ENCODE measurements around the gene BACH2.

The BACH2 gene

GRCh38 chr6:89954721-89955148 lies 341.9 kb downstream of the BACH2 start:
- no peak for DNase-seq

GRCh38 chr6:89952686-89953085 lies 344.0 kb downstream of the BACH2 start:
- peak; percentile 41 for DNase-seq

GRCh38 chr6:89952105-89952671 lies 344.5 kb downstream of the BACH2 start:
- no peak for DNase-seq

- DNase-seq: no peak
These were observed 345.0 kb downstream of the BACH2 start for GRCh38 chr6:89951574-89952104.

DNA sequence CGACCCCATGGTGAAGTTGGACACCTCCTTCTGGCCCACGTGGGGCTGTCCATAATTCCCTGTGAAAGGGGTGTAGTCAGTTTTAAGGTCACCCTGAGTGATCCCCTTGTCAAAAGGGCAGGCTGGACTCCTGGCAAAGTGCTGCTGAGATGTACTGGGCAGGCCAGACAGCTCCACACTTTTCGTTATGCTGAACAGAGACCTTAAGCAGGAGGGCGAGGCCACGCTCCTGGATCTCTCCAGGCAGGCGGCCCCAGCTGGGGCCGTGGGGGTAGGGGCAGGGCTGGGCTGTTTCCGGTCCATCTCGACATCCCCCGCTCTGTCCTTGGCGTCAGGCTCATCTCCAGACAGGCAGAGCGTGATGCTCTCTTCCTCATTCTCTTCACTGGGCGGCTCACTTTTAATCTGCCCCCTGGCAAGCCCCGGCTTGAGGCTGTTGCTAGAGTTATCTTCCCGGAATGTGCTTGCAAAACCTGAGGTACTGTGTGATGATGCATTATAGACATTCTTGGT lies 345.7 kb downstream of the BACH2 start:
- DNase-seq: no peak

DNA sequence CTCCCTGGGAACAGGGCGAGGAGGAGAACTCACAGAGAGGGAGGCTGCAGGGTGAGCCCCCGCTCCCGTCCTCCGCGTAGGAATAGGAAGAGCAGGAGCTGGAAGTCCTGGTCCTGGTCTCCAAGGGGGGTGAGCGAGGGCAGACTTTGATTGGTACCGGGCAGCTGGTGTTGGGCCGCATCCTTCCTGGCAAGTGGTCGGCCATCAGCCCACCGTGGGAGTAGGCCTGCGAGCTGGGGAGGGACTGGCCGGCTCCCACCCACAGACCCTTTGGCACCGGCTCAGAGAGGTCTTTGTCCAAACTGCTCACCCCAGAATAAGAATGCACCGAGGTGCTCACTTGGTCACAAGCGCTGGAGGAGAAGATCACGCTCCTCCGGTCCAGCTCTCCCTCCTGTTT lies 346.2 kb downstream of the BACH2 start:
- no peak for DNase-seq

- DNase-seq: no peak
These were observed 347.8 kb downstream of the BACH2 start for GRCh38 chr6:89948876-89949275.

DNA sequence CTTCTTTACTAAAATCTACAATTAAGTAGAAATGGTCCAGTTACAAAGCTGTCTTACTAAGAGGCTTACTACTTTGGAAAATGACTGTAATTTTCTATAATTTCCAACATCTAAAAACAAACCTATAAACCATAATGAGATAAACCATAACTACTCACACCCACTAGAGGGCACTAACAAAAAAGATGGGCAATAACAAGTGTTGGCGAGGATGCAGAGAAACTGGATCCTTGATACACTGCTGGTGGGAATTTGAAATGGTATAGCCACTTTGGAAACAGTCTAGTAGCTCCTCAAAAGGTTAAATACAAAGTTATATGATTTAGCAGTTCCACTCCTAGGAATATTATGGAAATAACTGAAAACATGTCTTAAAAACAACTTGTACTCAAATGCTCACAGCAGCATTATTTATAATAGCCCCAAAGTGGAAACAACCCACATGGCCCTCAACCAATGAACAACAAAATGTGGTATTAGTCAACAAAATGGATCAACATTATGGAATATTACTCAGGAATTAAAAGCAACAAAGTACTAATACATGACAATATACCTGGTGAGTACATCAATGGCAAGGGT lies 351.7 kb downstream of the BACH2 start:
- DNase-seq: no peak

DNA sequence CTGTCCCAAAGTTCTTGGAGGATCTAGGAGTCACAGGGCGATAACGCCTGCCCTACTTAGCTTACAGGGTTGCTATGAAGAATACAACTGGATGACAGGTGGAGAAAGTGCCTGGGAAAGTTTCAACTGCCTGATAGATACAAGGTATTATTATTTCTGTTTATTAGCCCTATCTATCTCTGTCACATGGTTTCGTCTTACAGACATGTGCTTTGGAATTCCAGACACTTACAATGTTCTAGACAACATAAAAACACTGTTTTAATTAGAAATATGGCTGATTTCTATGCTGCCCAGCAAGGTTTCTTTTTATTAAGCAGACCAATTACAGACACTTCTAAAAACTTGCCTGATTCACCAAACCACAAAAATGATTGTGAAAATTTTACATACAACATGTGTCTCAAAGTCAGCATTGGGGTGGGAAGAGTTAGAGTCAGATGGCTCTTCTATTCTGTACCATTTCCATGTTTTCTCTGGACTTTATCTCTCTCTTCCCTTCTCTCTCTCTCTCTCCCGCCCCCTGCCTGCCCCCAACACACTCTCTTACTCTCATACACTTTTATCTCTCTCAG lies 352.4 kb downstream of the BACH2 start:
- DNase-seq: no peak

DNA sequence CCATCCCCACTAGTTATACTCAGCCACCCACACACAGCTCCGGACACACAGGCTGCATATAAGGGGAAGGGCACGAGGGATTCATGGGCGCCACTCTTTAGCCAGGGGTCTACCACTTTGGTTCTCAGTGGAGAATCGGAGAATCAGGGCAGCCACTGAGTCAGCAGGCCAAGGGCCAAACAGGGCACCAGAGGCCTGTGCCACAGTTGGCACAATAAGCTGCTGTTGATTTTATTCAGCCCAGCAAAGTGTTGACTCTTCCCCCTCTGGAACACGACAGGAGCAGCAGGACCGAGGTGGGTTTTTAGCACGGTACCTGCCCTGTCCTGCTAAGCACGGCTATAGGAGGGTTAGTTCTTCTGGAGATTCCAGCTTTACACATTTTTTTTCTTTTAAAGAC lies 354.0 kb downstream of the BACH2 start:
- DNase-seq: no peak

DNA sequence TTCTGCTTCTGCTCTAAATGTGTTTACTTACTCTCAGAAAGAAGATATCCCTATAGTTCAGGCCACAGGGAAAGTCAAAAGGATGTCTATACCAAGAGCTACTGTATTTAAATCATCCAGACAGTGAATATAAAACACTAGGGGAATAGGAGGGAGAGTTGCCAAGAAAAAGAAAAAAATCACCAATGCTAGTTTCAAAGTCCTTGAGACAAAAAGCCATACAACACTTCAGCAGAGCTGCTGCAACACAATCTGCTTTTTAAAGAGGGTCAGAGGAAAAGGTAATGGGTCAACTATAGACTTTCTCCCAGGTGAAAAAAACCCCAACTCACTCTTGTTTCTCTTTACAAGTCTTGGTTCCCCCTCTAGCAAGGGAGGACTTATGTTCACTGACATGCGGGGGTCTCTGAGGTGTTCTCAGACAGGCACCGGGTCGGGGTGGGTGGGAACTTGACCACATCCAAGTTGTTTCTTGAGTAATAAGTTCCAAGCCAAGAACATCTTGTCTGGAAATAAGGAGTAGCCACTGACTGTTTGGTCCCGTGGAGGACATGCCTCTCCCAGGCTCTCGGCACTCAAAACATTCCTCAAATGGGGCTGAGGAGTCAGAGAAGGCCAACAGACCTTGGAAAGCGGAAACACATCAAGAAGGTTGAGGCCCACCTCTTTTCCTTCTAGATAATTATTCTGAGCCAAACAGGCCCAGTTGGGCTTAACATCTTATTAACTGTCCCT lies 354.7 kb downstream of the BACH2 start:
- DNase-seq: no peak

DNA sequence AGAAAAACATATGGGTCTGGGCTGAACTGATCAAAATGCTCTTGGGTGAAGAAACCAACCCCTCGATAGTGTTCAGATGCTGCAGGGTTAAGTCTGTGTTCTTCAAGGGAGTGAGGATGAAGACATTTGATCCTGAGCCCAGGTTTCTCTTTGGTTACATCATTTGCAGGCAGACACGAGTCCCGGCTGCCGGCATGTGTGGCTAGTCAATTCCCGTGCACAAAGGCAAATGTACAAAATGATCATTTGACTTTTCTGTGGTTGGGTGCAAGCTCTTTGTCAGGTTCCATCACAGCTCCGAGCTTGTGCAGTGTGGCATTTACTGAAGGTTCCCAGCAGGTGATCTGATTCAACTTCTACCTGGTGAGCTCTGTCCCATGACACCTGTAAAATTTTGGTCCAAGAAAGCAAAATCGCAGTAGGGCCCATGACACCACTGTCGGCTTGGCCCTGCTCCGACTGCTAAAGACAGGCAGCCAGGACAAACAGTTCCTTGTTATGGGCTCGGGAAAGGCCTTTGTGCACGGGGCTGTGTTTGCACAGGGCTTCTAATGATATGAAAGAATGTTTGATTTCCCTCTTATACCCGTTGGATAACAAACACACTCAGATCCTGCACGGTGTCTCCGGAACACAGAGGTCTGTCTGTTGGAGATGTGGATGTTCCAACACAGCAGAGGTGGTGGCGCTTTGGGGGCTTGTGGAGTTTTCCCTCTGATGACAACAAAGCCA lies 355.4 kb downstream of the BACH2 start:
- no peak for DNase-seq

GRCh38 chr6:89940225-89941027 lies 356.2 kb downstream of the BACH2 start:
- peak; percentile 54 for DNase-seq

DNA sequence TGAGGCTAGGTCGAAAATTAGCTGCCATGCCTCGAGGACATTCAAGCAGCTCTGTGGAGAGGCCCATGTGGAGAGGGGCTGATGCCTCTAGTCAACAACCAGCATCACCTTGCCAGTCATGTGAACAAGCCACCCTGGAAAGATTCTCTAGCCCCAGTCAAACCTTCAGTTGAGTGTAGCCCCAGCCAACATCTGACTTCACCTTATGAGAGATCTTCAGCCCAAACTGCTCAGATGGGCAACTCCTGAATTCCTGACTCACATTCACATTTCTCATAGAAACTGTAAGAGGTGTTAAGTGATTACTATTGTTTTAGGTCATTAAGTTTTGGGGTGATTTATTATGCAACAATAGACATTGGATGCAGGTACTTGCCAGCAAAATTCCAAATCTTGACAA lies 357.5 kb downstream of the BACH2 start:
- no peak for DNase-seq

DNA sequence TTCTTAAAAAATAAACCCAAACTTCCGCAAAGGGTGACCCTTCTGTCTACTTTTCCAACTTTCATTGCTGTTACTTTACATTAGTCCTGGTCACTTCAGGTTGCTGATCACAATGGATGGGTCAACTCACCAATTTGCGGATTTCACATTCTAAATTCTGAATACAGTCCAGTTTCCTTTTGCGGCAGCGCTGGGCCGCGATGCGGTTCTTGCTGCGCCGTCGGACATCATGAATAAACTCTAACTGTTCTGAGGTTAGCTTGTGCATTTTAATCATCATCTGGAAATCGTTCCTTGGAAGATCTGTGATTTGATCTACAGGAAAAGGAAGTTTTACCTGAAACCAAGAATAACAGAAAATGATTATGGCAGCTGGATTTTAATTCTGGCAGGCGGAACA lies 358.6 kb downstream of the BACH2 start:
- no peak for DNase-seq

- no peak for DNase-seq
These were observed 360.5 kb downstream of the BACH2 start for GRCh38 chr6:89936177-89936576.

DNA sequence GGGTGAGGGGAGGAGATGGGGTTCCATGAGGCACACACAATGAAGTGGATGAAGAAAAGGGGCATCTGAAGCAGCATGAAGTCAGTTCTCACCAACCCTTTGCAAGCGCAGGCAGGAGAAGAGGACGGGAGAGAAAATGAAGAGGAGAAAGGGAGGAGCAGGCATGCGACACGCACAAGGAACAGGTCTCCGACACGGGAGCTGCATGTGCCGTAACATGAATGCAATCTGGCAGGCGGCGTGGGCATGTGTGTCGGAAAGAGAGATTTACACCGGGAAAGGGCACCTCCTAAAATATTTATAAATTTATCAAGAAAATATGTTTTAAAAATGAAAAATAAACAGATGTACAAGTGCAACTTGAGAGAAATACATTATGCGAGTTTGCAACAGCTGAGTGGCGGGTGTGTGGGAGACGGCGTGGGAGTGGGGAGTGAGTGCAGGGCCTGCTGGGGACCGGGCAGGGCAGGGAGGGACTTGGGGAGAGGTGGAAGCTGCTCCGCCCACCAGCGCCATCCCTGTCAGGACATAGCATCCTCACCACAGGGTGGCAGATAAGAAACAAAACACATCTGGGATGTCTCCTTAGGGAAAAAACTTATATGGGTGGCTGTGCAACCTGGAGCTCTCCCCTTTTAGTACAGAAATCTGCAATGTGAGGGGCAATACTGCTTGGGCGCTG lies 361.8 kb downstream of the BACH2 start:
- no peak for DNase-seq

GRCh38 chr6:89932245-89932802 lies 364.3 kb downstream of the BACH2 start:
- DNase-seq: no peak

DNA sequence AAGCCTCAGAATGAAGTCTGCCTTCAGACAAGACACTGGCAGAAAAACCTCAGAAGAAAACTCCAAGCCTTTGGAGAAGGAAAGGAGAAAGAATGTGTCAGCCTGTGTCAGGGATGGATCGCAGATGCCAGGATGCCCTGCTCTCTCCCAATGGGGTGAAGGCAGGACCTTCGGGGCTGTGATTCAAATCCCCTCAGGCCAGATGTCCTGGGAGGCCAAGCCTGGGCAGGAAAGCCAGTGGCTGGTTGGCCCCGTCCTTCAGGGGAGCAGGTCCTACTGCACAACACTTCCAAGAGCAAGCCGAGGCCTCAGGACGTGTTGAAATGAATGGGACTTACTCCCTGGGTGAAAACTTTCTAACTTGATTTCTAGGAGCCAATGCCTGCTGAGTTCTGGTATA lies 365.9 kb downstream of the BACH2 start:
- no peak for DNase-seq

- no peak for DNase-seq
These were observed 368.0 kb downstream of the BACH2 start for GRCh38 chr6:89928604-89929003.
